Measurements from ENCODE around the gene KRTAP9-7.

KRTAP9-7 gene

GRCh38 chr17:41301204-41301790, 25.8 kb downstream of the KRTAP9-7 start:
- Histone ChIP-seq H3K4me3 (ENCODE audit: low read depth, low read length) (no peak overlapping the region), H3K27ac (no peak overlapping the region), H3K36me3 (no peaks in the 10 kb centered on the region), H3K27me3 (ENCODE audit: insufficient read depth, low read depth, severe bottlenecking) (peaks cover 92% of the 10 kb centered on the region), H3K9me3 (ENCODE audit: severe bottlenecking) (peaks cover 3% of the 10 kb centered on the region)
- no peak for DNase-seq
- TF ChIP-seq CTCF (IDR thresholded peaks at IDR 0.05; ENCODE audit: low read depth, low read length) = no peak

GRCh38 chr17:41301916-41302901, 26.7 kb downstream of the KRTAP9-7 start, which contains the start of gene KRTAP29-1:
KRTAP29-1 (minus strand) TSS chr17:41302851; CDS start chr17:41302851, 0 bp downstream.
- peaks cover 94% of the 10 kb centered on the region for H3K27me3 ChIP-seq (ENCODE audit: insufficient read depth, low read depth, severe bottlenecking)
- no peak for TF ChIP-seq CTCF (IDR thresholded peaks at IDR 0.05; ENCODE audit: low read depth, low read length)
- no peak for DNase-seq
- H3K4me3 ChIP-seq (ENCODE audit: low read depth, low read length) = no peak within 1 kb of the TSS
- no peak within 1 kb of the TSS for H3K27ac ChIP-seq
- no peaks in the 10 kb centered on the region for H3K36me3 ChIP-seq
- peaks cover 3% of the 10 kb centered on the region for H3K9me3 ChIP-seq (ENCODE audit: severe bottlenecking)

- DNase-seq = no peak
- no peak for TF ChIP-seq CTCF (IDR thresholded peaks at IDR 0.05; ENCODE audit: low read depth, low read length)
- H3K4me3 ChIP-seq (ENCODE audit: low read depth, low read length) = no peak overlapping the region
- H3K36me3 ChIP-seq = no peaks in the 10 kb centered on the region
- H3K9me3 ChIP-seq (ENCODE audit: severe bottlenecking) = peaks cover 3% of the 10 kb centered on the region
- H3K27ac ChIP-seq = no peak overlapping the region
- H3K27me3 ChIP-seq (ENCODE audit: insufficient read depth, low read depth, severe bottlenecking) = peaks cover 96% of the 10 kb centered on the region
These were observed 27.5 kb downstream of the KRTAP9-7 start for GRCh38 chr17:41302981-41303380.

GRCh38 chr17:41304091-41304490, 28.6 kb downstream of the KRTAP9-7 start:
- H3K9me3 ChIP-seq (ENCODE audit: severe bottlenecking) = peaks cover 3% of the 10 kb centered on the region
- peaks cover 96% of the 10 kb centered on the region for H3K27me3 ChIP-seq (ENCODE audit: insufficient read depth, low read depth, severe bottlenecking)
- H3K4me3 ChIP-seq (ENCODE audit: low read depth, low read length) = no peak overlapping the region
- no peak for TF ChIP-seq CTCF (IDR thresholded peaks at IDR 0.05; ENCODE audit: low read depth, low read length)
- H3K27ac ChIP-seq = no peak overlapping the region
- H3K36me3 ChIP-seq = no peaks in the 10 kb centered on the region
- no peak for DNase-seq

GRCh38 chr17:41307647-41308046, 32.1 kb downstream of the KRTAP9-7 start:
- H3K27ac ChIP-seq = no peak overlapping the region
- no peaks in the 10 kb centered on the region for H3K36me3 ChIP-seq
- H3K4me3 ChIP-seq (ENCODE audit: low read depth, low read length) = no peak overlapping the region
- no peak for DNase-seq
- TF ChIP-seq CTCF (IDR thresholded peaks at IDR 0.05; ENCODE audit: low read depth, low read length) = no peak
- peaks cover 98% of the 10 kb centered on the region for H3K27me3 ChIP-seq (ENCODE audit: insufficient read depth, low read depth, severe bottlenecking)
- no peaks in the 10 kb centered on the region for H3K9me3 ChIP-seq (ENCODE audit: severe bottlenecking)

All from WERI-Rb-1 (cell line).